SW 1271 (cell line): ENCODE results near the gene PAEP.

Experiments
- DNase-seq, 2 experiments: peaks; one replicate each; lab custom pipeline; 2025; lab: John Stamatoyannopoulos, UW

The PAEP gene

GRCh38 chr9:135579889-135580660 is 18.5 kb downstream of the PAEP start:
- DNase-seq: no peak

DNA sequence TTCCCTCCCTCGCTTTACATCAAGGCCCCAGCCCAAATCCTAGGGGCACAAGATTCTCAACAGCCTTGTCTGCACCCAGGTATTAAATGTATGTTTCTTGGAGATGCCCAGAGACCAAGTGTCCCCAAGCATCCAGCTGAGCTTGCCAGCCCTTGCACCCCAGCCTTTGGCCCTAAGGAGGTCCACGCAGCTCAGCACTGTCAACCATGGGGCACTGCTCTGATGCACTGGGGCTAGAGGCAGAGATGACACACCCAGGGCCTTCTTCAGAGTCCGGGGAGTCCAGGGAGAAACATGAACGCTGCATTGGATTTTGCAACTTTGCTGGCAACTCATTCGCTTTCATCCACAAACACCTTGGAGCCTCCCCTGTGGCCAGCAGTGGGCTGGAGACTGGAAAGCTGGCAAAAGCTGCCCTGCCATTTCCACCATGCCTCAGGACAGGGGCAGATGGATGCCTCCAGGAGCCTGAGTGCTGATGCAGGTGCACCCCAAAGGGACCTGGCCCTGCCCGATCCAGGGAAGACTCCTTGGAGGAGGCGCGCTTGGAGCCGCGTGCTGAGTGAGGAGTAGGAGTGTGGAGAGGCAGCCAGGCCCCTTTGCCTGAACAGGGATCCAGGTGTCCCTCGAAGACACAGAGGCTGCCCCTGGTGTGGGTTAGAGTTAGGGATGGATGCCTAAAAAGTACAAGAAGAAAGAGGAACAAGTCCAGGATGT is 19.3 kb downstream of the PAEP start:
- DNase-seq: no peak

- DNase-seq: no peak
Measured at GRCh38 chr9:135581636-135582426, 20.3 kb downstream of the PAEP start.

GRCh38 chr9:135582541-135582940 is 21.0 kb downstream of the PAEP start:
- no peak for DNase-seq

DNA sequence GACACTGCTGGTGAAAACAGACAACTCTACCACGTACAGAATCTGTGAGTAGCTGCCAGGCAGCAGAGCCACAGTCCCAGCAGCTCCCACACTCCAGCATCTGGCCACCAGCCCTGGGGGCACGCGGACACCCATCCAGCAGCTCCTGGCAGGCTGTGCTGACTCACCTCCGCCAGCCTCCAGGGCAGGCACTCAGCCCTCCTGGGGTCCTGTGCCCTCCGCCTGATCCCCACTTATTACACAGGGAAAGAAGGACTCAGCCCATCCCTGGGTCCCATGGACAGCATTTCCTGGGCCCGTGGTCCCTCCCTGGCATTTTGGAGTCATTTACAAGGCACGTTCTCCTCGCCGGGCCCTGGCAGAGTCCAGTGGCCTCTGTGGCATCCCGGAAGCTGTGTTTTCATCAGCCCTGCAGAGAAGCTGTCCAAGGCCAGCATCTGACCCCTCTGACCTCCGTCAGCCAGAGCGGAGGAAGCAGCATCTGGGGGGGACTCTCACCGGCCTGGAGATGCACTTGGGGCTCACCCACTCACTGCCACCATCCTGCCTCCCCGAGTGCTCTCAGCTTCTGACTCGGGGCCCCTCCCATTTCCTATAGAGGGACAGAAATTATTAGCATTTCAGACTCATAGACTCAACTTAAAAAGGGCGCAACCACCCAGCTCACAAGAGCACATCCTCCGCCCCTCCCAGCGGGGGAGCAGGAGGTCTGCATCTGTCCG is 21.6 kb downstream of the PAEP start:
- DNase-seq: no peak

GRCh38 chr9:135583688-135584011 is 22.1 kb downstream of the PAEP start:
- no peak for DNase-seq

- DNase-seq: no peak
Measured at GRCh38 chr9:135584371-135584770, 22.8 kb downstream of the PAEP start.

DNA sequence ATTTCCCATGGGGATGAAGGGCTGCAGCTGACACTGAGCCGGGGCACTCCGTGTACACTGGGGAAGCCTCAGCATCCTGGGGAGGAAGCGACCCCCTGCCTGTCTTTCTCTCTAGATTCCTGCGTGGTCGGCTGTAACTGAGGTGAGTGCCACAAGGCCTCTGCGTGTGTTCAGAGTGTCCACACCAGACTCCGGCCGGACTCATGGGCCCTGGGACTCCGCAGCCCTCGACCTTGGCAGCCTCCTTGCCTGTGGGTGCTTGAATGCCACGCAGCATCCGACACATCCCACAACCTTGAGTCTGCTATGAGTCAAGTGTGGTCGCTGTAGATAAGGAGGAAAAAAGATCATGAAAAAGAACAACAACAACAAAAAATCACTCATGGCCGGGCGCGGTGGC is 23.4 kb downstream of the PAEP start:
- DNase-seq: no peak

DNA sequence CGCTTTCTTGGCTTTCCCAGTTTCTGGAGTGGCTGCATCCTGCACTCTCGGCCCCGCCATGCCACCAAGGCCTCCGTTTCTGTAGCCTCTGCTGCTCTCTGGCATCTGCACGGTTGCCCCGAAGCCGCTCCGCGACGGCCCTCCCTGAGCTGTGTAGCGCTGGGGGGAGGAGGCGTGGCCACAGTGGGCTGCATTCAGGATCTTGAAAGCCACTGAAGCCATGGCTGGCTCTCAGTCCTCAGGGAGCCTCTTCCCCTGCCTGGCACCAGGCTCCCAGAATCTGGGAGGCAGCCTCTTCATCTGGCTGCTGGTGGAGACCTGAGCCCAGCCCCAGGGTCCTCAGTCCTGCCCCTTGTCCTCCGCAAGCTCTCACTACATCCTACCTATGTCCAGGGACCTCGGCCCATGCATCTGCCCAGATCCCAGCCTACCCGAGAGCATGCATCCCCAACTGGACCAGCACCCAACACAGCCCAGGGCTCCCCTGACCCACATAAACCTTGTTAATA is 25.1 kb downstream of the PAEP start:
- no peak for DNase-seq

DNA sequence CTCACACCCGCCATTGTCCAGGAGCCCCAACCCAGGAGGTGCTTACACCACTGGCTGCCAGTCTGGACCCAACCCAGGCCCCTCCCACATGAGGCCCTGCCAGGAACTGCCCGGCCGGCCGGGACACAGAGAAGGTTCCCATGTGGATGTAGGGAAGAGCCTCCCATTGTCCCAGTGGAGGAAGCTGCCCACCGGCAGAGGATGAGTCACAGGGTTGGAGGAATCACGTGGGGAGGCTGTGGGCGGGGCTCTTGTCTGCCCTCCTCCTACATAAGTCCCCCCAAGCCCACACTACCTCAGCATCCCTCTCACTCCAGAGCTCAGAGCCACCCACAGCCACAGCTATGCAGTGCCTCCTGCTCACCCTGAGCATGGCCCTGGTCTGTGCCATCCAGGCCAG is 26.1 kb downstream of the PAEP start:
- DNase-seq: no peak

DNA sequence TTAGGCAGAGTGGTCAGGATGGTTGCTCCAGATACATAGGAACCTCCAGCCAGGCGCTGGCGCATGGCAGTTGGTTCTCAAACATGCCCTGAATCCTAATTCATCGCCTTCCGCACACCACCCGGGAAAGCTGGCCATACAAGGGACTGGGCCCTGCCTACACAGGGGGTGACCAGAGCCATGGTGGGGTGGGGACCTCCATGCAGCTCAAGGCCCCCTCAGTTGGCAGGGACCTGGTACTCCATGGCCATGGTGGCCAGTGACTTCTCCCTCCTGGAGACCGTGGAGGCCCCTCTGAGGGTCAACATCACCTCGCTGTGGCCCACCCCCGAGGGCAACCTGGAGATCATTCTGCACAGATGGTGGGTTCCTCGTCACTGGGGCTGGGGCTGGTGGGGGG is 26.8 kb downstream of the PAEP start:
- no peak for DNase-seq

- no peak for DNase-seq
Measured at GRCh38 chr9:135588886-135589595, 27.5 kb downstream of the PAEP start.

DNA sequence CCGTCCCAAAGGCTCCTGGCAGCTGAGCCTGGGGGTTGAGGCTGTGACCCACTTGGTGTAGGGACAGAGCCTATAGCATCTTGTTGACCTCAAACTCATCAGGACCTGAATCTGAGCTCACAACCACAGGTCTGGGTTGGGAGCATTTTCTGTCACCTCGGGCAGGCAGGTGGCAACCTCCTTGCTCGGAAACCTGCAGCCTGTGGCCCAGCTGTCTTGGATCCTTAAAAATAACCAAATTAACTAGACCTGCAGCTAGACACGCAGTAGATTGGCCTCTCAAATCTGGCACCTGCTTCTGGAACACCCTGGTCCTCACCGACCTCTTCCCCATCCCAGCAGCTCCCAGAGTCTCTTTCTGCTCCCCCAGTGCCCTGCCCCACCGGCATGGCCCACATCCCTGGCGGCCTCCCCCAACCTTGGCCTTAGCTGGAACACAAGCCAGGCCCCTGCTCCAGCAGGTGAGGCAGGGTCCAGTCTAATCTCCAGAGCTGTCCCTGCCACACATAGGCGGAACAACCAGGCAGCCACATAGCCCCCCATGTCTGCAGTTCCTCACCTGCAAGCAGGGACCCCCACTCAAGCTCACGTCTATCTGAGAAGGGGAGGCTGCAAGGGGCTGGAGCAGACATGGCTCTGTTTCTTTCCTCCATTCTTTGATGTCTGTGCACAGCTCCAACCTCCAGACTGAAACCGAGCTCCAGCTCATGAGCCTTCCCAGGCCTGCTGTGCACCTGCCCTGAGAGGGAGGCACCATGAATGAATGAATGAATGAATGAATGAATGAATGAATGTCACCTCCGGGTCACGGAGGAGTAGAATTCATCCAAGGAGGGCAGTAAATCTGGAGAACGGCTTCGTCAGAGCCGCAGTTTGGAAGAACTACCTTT is 28.3 kb downstream of the PAEP start:
- no peak for DNase-seq

DNA sequence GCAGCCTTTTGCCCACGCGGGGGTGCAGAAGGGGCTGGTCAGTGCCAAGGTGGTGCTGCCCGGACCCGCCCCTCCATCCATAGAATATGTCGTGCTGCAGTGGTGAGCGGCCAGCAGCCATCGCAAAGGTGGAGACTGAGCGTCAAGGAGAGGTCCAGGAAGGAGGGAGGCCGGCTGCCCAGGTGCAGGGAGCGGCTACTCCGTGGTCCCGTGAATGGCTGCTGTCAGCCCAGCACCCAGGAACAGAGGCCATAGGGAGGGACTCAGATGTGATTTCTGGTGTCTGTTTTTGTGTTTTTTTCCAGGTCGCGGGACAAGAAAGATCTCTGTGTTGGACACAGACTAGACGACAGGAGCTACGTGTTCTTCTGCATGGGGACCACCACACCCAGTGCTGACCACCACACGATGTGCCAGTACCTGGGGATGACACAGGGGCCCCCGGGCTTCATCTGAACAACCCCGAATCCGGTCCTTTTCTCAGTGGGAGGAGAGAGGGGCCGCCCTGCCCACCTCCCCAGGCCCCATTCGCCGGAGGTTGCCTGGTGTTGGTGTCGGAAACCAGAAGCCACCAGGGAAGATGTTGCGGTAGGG is 29.0 kb downstream of the PAEP start:
- DNase-seq: no peak

DNA sequence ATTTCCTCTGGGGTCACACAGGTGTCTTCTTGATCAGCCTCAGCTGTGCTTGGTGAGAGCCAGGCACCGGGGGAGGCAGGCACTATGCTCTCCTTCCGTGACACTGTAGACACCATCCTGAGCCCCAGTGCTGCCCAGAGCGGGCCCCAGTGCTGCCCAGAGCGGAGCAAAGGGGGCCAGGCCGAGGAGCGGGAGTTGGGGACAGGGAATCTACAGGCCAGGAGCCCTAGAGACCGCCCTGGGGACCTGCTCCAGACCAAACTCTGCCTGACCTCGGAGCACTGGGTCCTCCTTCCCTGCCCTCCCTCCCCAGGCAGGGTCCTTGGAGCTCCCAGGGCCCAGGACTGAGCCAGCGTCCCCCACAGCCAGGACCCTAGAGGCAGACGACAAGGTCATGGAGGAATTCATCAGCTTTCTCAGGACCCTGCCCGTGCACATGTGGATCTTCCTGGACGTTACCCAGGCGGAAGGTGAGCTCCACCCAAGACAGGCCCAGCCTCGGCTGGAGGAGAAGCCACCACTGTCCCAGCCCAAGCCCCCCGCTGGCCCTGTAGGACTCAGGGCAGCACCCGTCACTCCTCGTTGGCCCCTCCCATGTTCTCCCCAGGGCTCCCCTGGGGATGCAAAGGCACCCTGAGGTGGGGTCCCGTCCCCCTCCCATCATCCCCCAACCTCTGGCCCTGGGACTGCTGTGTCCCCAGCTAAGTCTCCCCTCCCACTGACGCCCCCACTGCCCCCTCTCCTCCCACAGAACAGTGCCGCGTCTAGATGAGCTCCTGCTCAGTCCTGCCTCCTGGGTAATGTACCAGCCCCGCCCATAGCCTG is 30.2 kb downstream of the PAEP start:
- no peak for DNase-seq

GRCh38 chr9:135592331-135592590 is 30.7 kb downstream of the PAEP start:
- no peak for DNase-seq

DNA sequence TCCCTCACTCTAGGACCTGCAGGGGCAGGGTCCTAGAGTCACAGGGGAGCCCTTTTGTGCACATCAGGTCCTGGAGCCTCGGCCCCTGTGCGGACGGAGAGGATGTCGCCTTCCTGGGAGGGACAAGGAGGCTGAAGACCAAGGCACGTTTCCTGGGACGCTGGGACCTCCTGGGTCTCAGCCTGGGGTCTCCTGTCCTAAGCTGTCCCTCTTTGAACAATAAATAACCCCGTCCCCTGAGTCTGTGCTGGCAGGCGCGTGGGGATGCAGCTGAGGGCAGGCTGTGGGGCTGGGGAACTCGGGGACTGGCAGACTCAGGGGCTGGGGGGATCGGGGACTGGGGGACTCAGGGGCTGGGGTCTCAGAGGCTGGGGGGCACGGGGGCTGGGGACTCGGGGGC is 31.1 kb downstream of the PAEP start:
- DNase-seq: no peak

DNA sequence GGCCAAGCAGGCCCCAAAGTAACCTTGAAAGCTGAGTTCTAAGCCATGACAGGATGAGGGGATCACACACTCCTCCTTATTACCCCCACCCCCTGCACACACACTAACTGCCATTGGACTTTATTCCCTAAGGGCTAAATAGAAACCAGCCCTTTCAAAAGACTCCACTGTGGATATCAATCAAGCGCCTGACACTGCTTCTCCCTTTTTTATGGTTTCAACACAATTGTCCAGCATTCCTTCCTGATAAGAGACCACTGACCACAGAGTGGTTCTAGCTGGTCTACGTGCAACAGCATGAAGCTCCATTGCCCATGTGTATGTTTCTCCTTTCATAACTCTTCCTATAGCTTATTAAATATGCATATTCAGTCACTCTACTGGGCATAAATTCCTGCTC is 34.7 kb downstream of the PAEP start:
- no peak for DNase-seq

DNA sequence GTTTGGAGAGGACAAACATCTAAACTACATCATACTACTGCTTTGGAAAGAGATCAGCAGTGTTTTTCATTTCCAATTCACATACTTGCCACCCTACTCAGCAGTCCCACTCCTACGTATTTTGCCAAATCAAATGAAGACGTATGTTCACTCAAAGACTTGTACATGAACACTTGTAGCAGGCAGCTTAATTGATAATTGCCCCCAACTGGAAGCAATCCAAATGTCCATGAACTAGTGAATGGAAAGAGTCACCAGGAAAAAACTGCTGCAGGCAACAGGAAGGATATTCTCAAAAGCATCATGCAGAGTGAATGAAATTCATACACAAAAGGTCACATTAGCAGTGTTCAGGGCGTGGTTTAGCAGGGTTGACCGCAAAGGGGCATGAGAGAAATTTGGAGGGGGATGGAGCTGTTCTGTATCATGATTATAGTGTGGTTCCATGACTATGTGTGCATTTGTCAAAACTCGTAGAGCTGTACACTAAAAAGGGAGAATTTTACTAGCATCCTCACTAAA is 38.8 kb downstream of the PAEP start:
- no peak for DNase-seq
